Measurements from ENCODE around the gene GPRIN3.
A peak's percentile ranks its signal among the peaks of the same experiment; 100 is the strongest.
"Not testable (repeated sequence)": the region's sequence is repeated elsewhere in the genome, so short reads cannot be mapped to it uniquely, and the experiment has no call there.

Gene GPRIN3

DNA sequence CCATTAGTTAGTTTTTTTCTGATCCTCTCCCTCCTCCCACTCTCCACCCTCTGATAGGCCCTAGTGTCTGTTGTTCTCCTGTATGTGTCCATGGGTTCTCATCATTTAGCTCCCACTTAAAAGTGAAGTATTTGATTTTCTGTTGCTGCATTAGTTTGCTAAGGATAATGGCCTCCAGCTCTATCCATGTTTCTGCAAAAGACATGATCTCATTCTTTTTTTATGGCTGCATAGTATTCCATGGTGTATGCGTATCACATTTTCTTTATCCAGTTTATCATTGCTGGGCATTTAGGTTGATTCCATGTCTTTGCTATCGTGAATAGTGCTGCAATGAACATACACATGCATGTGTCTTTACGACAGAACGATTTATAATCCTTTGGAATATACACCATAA lies 53.3 kb downstream of the GPRIN3 start:
- DNase-seq: not testable (repeated sequence)

DNA sequence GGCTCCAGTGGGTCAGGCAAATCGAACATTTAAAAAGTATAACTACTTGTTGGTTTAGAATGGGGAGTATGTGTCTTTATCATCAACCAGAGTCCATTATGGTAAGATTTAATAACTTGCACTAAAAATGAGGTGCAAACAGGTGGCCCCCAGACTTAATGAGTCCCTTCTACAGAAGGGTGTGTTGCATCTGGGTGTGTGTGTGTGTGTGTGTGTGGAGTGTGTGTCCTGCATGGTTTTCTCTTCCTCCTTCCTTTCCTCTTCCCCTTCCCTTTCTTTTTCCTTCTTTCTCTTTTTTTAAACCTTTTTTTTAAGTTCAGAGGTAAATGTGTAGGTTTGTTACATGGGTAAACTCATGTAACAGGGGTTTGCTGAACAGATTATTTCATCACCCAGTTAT lies 53.7 kb downstream of the GPRIN3 start:
- no peak for DNase-seq

DNA sequence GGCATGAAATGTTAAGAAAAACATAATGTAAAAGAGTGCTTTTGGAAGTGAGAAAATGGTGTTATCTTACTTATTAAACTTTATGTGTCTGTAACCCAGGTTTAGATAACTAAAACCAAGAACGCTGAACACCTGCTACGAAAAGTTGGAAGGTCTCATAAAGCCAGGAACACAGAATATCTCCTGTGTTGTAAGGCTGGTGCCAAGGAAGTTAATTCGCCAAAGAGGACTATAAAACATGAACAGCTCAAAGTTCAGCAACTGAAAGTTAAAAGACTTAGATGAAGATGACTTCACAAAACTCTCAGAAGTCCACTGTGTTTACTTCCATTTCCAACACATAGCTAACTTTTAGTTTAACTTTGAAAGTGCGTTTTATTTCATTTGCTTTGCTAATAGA lies 54.3 kb downstream of the GPRIN3 start:
- no peak for DNase-seq

DNA sequence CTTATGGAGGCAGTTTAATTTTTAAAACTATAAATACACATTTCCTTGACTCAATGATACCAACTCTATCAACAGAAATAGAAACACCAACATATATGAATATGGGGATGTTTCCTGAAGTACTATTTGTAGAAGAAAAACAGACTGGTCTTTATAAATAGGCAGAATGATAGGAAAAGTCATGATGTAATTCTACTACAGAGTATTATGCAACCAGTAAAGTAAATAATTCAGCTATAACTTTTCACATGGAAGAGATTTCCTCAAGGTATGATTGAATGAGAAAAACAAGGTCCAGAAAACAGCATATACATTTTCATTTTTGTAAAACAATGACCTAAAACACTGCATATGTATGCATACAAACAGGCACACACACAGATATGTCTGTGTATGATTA lies 56.2 kb downstream of the GPRIN3 start:
- no peak for DNase-seq

DNA sequence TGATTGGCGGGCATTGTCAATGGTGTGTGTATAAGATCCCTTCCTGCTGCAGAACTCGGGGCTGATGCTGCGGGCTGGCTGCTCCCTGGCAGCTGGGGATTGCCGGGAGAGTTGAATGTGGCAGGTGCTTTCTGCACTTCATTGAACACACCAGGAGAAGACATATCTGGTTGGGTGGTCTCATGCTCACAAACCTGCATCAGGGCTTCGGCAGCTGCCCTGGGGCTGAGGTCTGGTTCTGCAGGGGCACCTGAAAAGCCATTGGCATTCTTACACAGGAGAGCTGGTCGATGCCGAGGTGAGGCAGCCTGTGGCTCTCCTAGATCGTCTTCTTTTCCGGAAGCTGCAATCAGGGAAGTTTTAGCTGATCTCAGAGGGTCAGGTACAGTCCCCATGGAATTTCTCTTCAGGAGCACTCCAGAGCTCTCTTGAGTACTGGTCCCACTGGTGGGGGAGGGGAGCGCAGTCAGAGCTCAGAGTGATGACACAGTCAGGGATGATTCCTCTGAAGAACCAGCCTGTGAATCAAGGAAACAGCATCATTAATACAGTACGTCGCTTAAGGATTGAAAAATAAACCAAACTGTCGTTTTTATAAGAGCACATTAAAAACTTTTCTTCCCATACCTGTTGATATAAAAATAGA lies 57.8 kb downstream of the GPRIN3 start:
- peak in 1 of 2 experiments; percentile 23 for DNase-seq

DNA sequence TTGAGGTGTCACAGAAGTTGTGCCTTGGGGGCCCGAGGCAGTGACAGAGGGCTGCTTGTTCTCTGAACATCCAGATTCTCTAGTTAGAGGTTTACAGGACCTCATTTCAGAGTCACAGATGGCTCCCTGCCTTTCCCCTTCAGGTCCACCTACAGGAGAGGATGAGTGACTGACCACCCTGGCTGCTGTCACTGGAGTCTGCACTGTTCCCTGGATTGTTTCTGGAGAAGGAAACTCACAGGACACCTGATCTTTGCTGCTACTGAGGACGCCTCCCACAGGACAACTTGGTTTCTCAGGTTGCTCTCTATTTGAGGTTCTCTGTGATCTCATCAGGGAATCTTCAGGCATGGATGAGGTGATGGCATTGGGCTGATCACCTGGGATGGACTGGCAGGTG lies 58.3 kb downstream of the GPRIN3 start:
- DNase-seq: peak in 1 of 2 experiments; percentile 6

DNA sequence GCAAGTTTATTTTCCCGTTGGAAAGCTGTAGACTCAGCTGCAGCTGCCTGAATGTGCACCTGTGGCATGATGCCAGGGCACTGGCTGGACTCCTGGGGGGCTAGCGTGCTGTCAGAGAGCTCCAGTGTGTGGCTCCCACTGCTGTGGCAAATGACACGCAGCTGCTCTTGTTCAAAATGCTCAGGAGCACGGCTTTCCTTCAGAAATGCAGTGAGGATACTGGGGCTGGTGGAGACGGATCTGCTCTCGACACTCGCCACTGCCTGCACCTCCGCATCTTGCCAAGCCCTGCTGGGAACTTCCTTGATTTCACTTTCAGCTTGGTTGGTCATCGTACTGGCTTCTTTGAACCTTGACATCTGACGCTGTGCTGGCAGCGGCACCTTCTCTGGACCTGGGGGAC lies 58.7 kb downstream of the GPRIN3 start:
- DNase-seq: peak; percentile 27 to 70

DNA sequence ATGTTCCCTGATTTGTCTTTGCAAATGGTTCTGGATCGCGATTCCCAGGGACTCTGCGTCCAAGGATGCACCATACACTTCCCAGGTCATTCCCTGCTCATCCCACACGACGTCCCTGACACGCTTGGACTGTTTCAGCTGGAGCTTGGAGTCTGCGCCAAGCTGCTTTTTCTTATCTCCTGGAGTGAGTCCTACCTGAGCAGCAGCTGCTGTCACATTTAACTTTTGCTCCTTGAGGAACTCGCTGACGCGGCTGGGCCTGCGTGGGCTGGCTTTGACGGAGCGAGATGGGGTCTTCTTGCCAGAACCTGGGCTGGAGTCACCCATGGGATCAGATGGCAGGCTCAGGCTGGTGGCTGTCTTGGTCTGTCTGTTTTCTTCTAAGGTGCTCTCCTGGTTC lies 59.6 kb downstream of the GPRIN3 start:
- peak; percentile 13 to 45 for DNase-seq

DNA sequence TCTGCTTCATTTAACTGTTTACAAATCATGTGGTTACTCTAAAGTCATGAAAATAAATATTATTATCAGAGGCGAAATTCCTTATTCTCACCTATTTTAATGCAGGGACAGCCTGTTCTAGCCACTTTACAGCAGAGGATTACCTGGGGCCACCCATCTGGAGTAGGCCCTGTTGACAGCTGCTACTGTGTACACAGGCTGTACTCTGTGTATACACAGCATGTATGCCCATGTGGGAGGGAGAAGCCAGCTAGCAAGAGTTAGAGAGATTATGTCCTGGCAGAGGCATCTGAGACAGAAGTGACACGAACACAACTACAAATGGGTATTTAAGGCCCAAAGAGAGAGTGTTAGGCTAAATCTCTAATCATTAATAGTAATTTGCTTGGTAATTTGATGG lies 62.1 kb downstream of the GPRIN3 start:
- DNase-seq: peak; percentile 74 to 84

DNA sequence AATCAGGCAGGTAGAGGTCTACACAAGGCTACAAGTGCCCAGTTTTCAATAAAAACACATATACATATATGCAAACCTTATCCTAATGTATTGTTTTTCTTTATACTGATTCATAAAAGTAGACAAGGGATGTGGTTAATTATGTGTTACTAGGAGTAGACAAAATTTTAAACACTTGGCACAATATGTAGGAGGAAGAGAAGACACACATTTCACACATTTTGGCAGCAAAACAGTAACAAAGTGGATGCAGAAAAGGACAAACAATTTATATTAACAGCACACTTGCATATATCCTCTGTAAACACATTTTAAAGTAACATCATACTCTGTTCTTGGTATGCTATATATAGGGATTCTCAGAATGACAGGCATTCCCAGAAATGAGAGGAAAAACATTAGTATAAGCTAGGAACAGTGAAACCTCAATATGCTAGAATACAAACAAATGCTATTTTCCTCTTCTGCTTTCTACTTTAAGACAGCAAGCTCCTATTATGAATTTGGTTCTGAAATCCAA lies 63.8 kb downstream of the GPRIN3 start:
- DNase-seq: no peak

DNA sequence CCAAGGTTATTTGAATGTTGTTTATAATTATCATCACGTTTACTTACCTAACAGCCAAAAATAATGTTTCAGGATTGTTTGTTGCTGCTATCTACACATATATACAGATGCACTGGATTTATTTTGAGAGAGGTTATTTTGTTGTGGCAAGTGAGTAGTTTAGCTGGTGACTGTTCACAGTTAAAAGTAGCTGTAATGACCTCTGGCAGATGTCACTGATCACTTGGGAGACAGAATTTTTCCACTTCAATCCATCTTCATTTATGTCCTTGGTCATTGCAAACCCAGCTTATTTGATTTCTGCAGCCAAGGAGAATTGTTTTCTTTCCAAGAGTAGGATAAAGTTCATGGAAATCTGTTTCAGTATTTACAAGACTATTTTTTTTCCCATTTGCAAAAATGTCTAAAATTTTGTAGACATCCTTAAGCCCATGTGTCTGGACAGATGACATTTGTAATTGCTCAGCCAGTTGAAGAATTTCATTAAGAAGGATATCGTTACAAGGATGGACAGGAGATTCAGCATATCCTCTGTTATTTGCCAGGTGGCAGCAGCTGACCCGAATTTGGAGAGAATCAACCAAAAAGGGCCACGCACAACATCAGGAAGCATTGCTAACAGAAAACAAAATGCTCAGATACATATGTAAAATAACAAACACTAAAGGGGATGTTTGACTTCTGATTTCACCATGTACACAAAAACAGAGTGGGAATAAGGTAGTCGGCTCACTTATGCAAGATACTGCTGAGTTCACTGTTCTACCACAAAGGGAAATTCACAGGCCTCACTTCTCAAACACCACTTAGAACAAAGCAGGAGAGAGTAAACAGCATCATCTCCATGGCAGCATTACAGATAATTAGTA lies 64.5 kb downstream of the GPRIN3 start:
- peak; percentile 32 to 41 for DNase-seq

DNA sequence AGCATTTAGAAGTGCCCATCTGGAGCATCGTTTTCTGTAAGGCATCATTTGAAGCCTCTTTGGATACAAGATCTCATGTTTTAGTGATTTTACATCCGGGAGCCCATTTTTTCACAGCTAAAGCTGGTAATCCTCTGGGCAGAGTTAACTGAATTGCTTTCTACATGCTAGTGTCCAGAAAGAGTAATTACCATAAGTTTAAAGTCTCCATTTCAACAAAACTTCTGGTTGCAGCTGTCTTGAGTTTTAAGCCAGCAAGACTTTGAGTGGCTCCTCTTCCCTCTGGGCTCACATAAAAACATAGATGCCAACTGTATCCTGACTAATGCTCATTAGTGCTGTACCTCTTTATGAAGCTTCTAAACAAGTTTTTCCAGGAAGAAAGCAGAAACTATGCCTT lies 65.4 kb downstream of the GPRIN3 start:
- DNase-seq: peak; percentile 40 to 70

DNA sequence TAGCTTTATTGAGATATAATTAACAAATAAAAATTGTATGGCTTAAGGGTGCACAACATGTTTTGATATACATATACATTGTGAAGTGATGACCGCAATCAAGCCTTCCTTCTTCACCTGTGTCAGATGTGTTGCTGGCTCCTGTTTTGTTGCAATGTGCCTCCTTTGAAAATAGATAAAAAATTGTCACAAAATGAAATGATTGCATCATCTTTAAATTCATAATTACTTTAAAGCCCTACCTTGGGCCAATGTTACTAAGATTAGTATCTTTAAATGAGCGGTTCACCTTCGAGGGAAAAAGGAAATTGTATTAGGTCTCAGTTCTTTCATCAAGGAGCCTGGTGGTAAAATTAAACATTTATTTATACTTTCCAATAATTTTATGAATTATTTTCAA lies 77.3 kb downstream of the GPRIN3 start:
- DNase-seq: no peak

DNA sequence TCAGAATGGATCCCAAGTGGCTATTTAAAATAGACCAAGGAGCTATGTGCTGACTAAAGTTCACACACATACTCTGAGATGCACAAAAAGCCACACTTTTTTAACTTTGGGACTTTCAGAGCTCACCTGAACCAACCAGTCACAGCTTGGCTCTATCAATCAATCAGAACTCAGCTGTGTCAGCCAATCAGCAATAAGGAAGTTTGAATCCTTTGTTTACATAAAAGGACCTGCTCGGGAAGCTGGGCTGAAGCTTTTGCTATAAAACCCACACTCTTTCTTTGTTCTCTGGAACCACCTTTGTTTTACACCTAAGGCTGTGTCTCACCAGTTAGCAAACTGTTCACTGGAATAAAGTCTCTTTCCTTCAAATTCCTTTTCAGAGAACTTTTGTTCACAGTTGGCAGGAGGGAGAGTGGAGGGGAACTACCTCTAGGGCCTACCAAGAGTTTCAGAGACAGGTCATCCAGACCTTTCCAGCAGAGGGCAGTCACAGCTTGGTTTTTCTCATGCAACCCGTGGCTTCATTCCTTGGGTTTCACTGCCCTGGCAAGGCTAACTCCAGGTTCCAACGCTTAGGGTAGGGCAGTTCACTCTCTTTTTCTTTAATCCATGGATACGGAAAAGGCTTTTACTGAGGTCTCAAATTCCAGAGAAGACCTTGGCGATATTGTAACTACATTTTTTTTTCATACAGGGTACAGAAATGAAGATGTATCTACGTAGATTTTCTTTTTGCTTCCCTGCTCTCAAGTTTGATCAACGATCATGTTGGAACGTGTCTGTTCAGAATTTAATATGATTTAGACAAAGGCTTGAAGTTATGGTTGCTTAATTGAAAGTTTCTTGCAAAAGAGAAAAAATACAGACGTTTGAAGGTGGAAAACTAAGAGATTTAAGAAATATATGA lies 80.7 kb downstream of the GPRIN3 start:
- peak; percentile 70 to 74 for DNase-seq

DNA sequence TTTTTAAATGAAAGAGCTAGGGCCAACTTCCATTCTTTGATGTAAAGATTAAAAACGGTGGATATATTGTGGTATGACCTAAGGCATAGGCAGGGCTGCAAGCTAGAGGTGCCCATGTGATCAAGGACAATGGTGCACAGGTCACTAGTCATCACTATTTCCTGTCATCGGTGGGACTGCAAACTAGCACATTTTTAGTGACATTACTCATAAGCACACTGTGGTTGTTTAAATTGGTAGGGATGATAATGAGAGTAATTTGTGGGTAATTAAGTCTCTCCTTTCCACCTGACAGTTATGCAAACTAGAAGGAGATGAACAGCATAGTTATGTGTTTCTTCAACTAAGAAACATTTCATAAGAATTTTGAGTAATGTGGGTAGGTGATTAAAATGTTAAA lies 85.4 kb downstream of the GPRIN3 start:
- DNase-seq: no peak

DNA sequence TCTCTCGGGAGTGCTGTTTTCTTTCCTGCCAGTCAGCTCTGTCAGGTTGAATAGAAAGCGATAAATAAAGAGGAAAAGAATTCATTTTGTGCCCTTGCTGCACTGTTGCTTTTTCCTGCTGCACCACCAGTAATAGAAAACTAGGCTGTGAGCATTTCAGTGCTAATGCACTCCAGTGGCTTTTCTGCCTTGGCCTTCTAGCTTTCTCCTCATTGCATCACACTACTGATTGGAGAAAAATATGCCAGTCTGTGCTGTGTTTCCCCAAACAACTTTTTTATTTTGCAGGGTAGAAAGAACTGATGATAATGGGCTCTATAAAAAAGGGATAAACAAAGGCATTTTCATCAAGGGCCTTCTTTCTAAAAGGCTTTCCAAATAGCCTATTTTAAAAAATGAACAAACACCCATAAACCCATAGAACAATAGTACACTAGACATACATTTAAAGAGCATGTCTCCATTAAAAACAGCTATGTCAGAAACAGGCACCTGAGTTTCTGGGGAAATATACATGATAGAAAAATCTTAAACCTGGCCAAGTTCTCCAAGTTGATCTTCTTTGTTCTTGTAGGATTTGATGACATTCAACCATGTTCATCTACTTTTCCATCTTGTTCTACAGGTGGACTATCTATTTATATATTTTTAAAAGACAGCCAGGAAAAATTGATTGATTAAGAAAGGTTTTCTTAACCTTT lies 86.3 kb downstream of the GPRIN3 start:
- DNase-seq: no peak

DNA sequence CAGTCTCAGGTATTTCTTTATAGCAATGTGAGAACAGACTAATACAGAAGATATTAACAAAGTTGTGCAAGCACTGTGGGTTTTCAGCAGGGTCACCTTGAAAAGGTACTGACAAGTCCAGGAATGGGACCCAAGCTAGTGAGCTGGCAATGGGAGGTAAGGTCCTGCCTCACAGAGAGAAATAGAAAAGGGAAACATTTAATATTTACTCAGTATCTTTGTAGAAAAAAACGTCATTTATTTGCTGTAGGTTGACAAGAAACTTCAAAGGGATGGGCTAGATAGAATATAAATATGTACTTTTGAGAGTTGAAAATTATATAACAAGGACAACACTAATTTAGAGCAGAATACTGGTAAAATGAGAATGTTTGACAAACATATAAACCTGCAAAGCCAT lies 89.0 kb downstream of the GPRIN3 start:
- no peak for DNase-seq

DNA sequence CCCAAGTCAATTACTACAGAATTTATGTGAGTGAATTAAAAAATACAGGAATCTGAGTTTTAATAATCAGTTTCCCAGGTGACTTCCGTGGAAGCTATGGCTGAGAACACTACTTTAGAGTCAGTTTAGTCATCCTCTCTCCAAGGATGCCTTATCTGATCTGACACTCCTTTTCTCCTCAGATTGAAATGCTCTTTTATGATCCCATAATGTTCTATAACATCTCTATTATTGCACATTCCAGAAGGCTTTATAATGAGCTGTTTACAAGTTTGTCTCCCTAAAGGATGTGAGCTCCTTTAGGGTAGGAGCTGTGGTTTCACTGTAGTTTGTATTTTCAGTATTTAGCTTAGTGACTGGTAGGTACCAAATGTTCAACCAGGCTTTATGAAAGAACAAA lies 90.0 kb downstream of the GPRIN3 start:
- DNase-seq: no peak

DNA sequence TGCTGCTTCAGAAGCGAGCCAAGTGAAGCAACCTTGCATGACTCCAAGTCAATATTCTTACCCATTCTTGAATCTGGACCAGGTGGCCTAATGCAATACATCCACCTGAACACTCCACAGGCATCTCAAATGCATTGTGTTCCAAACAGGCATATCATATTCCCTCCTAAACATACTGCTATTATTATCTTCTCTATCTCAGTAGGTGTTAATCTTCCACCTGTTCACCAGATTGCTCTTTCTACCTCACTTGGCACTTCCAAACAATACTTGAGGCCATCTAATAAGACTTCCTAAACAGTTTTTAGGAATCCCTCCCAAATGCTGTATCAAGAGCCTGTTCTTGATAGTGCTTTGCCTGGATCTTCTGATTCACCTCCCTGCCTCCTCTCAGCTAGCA lies 90.7 kb downstream of the GPRIN3 start:
- peak; percentile 35 to 63 for DNase-seq

DNA sequence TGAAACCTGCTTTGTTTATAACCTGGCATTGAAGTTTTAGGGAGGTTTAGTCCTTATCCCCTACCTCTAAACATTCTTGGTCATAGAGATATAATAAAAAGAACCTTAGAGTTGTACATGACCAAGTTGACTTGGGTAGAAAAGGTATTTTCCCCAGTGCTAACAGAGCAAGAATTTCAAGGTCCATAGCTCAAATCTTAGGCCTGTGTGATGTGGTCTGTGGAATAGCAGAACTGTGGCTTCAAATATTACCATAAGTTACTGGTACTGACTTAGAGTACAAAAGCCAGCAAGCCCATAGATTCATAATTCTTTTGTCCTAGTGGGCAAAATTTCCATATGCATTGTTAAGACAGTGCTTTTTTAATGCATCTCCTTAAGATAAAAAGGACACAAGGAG lies 91.2 kb downstream of the GPRIN3 start:
- DNase-seq: no peak

DNA sequence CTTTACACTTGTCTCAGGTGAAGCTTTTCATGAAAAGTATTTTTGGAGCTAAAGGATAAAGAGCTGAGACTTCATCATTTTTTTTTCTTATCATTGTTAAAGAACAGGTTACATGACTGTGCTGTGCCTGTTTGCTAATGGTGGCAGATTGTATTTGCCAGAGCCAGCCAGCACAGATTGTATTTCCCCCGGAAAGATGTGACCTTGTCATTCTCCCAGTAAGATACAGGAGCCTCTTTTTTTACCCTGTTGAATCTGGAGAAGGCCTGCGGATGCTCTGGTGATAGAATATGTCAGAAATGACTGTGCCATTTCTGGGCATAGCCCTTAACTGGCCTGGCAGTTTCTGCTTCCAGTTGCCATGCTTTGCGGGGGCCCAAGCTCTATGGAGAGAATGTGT lies 91.9 kb downstream of the GPRIN3 start:
- DNase-seq: no peak

DNA sequence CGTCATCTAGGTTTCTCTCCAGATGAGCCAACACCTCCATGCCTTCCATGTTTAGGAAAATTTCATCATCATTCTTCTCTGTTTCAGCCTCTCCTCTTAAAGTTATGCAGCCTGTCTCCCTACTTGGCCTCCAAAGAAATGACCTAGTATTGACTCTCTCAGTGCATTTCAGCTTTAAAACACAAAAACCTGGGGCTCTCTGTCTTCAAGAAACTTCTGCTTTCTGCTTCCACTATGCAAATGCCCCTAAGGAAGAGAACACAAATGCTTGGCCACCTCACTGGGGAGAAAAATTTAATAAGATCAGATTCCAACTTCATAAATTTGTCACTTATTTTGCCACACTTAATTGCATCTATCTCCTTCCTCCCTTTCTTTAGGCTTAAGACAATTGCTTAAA lies 93.3 kb downstream of the GPRIN3 start:
- DNase-seq: no peak

DNA sequence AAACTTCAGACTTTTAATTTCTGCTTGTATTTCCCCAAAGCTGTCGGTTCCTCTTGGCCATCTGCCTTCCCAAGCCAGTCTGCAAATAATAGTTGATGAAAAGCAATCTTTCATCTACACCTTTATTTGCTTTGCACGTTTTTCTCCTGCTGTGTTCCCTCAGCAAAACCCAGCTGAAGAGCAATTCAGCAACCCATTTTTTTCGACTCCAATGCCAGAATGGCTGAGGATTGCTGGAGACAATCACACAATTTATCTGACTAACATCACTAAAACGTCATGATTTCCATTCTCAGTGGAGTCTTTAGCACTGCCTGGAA lies 94.3 kb downstream of the GPRIN3 start:
- DNase-seq: no peak
